Esophagus muscularis mucosa (tissue), 4 donors: Measurements from ENCODE around the gene MAD1L1.

Experiments used
- CTCF ChIP-seq, 3 experiments: fragments of 200-600 bp in 2 of 3; fragments of 450-650 bp in 1 of 3; sonication (generic) in 2 of 3; IDR thresholded peaks; one replicate each; pipeline ENCODE4 v1.5.1; 2017 to 2019; ENCODE audit warnings: antibody characterized with exemption in 3 of 3, mild to moderate bottlenecking in 2 of 3, moderate library complexity in 1 of 3
- EP300 ChIP-seq: sonication (generic); formaldehyde crosslinking; IDR thresholded peaks from one replicate; pipeline ENCODE4 v1.6.1; 2017; ENCODE audit warnings: antibody characterized with exemption
- POLR2A ChIP-seq: fragments of 450-650 bp; IDR thresholded peaks from one replicate; pipeline ENCODE4 v1.6.1; 2017; ENCODE audit warnings: antibody characterized with exemption, moderate library complexity, mild to moderate bottlenecking, low read depth
- POLR2AphosphoS5 ChIP-seq, 2 donors: sonication (generic); formaldehyde crosslinking; IDR thresholded peaks; one replicate each; pipeline ENCODE4 v1.6.1; 2017; ENCODE audit warnings: antibody characterized with exemption in 2 of 2

GRCh38 chr7:1979591-1980560 lies 252.9 kb downstream of the MAD1L1 start:
- TF ChIP-seq CTCF (IDR thresholded peaks at IDR 0.05) (no peak), POLR2A (no peak), POLR2AphosphoS5 (IDR thresholded peaks at IDR 0.05) (no peak), EP300 (no peak)
